Esophagus muscularis mucosa (tissue), 4 donors: Measurements from ENCODE around the gene DCLK3.

Source experiments
- EP300 ChIP-seq: sonication (generic); formaldehyde crosslinking; IDR thresholded peaks from one replicate; pipeline ENCODE4 v1.6.1; 2017; ENCODE audit warnings: antibody characterized with exemption
- POLR2A ChIP-seq: fragments of 450-650 bp; IDR thresholded peaks from one replicate; pipeline ENCODE4 v1.6.1; 2017; ENCODE audit warnings: antibody characterized with exemption, moderate library complexity, mild to moderate bottlenecking, low read depth
- POLR2AphosphoS5 ChIP-seq, 2 donors: sonication (generic); formaldehyde crosslinking; IDR thresholded peaks; one replicate each; pipeline ENCODE4 v1.6.1; 2017; ENCODE audit warnings: antibody characterized with exemption in 2 of 2
- TF ChIP-seq, protein P1 (sequence below), 3 experiments: fragments of 200-600 bp in 2 of 3; fragments of 450-650 bp in 1 of 3; sonication (generic) in 2 of 3; IDR thresholded peaks; one replicate each; pipeline ENCODE4 v1.5.1; 2017 to 2019; ENCODE audit warnings: antibody characterized with exemption in 3 of 3, mild to moderate bottlenecking in 2 of 3, moderate library complexity in 1 of 3

- no peak for TF ChIP-seq POLR2AphosphoS5 (IDR thresholded peaks at IDR 0.05)
- TF ChIP-seq, protein P1, sequence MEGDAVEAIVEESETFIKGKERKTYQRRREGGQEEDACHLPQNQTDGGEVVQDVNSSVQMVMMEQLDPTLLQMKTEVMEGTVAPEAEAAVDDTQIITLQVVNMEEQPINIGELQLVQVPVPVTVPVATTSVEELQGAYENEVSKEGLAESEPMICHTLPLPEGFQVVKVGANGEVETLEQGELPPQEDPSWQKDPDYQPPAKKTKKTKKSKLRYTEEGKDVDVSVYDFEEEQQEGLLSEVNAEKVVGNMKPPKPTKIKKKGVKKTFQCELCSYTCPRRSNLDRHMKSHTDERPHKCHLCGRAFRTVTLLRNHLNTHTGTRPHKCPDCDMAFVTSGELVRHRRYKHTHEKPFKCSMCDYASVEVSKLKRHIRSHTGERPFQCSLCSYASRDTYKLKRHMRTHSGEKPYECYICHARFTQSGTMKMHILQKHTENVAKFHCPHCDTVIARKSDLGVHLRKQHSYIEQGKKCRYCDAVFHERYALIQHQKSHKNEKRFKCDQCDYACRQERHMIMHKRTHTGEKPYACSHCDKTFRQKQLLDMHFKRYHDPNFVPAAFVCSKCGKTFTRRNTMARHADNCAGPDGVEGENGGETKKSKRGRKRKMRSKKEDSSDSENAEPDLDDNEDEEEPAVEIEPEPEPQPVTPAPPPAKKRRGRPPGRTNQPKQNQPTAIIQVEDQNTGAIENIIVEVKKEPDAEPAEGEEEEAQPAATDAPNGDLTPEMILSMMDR (IDR thresholded peaks at IDR 0.05) = no peak
- no peak for TF ChIP-seq POLR2A
- TF ChIP-seq EP300 = no peak
Measured at GRCh38 chr3:36786921-36787890, 22.9 kb upstream of the DCLK3 start.
